GM18909 (cell line): ENCODE measurements around the gene NKX1-1.
"Not testable (repeated sequence)": the region's sequence is repeated elsewhere in the genome, so short reads cannot be mapped to it uniquely, and the experiment has no call there.

Source experiments
- ATAC-seq: cut with Tn5 transposase; IDR thresholded peaks from one replicate; pipeline ENCODE4 v1.9.1; 2021; ENCODE audit warnings: mild to moderate bottlenecking; ENCODE audit not compliant: unreplicated experiment, poor library complexity

Gene NKX1-1

DNA sequence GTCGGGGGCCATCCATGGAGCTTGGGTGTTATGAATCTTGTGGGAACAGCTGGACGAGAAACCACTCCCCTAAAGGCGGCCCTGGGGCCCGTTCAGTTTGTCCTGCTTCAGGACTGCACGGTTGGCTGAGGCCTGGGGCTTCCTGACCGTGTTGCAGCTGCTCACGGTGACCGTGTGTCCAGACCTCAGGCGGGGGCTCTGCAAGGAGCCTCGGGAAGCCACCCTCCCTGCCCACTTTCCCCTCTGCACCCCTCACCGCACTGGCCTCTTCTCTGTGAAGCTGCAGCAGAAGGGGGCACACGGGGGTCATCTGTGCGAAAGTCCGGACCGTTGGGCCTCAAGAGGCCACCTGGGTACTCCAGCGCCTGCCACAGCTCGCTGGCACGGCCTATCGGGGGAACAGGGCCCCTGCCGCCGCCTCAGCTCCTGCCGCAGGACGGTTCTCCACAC, 29.8 kb downstream of the NKX1-1 start:
- ATAC-seq = no peak

- no peak for ATAC-seq
Measured at GRCh38 chr4:1375761-1376322, 30.4 kb downstream of the NKX1-1 start.

GRCh38 chr4:1375051-1375721, 31.1 kb downstream of the NKX1-1 start:
- ATAC-seq = no peak

DNA sequence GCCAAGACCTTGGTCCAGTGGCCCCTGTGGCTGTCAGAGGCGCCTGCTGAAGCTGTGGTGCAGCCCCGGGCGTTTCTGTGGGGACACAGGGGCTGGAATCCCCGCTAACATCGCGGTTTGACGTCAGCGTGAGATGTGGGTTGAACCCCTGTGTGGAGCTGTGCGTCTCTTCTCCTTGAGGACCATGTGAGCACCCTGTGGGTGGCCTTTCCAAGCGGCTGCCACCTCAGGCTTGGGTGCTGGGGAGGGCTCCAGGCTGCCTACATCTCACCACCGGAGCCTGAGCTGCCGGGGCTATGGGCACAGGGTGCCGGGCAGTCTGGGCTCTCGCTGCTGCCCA, 31.6 kb downstream of the NKX1-1 start:
- ATAC-seq = no peak

GRCh38 chr4:1373892-1374705, 32.1 kb downstream of the NKX1-1 start:
- no peak for ATAC-seq

DNA sequence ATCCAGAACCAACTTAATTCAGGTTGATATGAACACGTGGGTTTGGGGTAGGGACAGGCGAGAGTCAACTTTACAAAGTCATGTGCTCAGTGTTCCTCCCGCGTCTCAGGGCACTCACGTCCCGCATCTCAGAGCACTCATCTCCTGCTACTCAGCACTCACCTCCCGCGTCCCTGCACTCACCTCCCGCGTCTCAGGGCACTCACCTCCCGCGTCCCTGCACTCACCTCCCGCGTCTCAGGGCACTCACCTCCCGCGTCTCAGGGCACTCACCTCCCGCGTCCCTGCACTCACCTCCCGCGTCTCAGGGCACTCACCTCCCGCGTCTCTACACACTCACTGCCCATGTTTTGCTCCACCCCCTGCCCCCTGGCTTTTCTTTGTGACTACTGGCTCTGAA, 33.7 kb downstream of the NKX1-1 start:
- not testable (repeated sequence) for ATAC-seq

DNA sequence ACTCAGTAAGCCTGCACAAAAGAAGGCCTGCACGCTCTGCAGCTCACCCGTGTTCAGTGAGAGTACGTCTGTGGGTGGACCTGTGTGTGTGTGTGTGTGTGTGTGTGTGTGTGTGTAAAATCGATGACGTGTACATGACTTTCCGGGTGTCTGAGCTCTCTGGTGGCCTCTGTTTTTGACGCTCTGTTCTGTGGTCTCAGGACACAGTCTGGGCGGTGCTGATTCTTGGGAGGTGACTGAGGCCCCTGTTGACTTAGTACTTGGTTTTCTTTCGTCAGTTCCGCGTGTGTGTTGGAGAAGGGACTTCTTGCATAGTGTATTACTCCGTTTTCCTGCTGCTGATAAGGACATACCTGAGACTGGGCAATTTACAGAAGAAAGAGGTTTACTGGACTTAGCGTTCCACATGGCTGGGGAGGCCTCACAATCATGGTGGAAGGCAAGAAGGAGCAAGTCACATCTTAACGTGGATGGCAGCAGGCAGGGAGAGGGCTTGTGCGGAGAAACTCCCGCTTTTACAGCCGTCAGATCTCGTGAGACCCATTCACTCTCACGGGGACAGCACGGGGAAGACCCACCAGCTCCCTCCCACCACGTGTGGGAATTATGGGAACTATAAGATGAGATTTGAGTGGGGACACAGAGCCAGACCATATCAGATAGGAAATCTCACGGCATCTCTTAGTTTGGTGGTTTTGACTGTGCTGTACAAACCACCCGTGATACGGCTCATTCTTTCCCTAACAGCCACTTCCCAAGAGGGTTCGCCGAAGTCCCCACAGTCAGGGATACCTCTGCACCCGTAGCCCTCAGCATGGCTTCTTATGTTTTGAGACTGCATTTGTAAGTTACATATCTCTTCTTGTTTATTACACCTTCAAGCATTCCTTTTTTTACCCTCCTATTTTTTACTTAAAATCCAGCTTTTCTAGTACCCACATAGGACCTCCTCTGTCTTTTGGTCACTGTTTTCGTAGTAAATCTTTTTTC, 34.8 kb downstream of the NKX1-1 start:
- ATAC-seq = no peak

DNA sequence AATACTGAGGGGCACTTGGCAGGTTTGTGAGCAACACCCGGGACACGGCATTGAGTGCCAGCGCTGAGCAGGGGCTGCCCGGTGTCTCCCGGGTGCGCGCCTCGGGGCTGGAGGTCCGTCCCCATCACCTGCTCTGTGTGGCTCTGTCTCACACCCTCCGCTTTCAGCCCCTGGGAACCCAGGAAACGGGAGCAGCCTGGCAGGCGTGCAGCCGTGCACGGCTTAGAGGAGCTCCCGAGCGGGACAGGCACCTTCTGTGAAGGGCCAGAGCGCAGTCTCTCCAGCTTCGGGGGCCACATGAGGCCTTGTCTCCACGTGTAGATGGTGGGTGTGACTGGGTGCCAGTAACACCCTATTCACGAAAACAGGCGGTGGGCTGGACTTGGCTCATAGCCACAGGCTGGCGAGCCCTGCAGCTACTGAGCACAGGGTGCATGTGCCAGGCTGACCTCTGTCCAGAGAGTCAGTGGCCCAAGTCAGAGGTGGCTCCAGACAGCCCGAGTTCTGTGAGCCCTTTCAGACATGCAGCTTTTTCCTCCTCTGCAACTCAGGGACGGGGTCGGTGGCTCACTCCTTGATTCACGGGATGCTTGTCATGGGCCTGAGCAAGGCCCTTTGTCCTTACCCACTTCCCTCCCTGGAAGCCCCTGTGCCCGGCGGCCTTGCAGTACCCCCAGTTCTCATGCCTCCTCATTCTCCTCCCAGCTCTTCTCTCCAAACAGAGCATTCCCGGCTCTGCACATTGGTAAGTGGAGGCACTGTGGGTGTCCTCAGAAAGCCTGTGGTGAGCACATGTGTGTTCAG, 35.7 kb downstream of the NKX1-1 start:
- no peak for ATAC-seq

DNA sequence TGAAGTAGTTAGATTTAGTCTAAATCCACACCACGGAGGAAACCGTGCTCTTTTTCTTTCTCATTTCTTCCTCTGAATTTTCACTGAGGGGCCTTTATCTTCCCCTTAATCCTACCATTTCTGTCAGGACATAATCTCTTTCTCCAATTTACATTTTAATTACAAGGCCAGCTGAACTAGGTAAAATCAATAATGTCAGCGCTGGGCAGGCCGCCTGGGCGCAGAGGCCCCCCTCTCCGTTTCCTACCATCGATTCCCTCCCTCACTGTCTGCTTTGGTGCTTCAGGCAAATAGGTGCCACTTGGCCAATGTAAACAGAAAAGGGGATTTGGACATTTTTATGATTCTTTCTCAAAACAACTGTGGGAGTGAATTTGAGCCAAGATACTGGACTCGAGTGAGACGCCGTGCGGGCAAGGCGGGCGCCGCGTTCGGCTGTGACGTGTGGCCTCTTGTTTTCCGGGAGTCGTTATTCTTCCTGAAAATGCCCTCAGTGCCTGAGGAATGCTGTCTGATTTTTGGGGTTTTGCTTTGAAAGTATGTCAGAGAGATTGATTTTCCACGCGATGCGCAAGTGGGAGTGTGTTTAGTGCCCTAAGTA, 36.7 kb downstream of the NKX1-1 start:
- ATAC-seq = no peak

DNA sequence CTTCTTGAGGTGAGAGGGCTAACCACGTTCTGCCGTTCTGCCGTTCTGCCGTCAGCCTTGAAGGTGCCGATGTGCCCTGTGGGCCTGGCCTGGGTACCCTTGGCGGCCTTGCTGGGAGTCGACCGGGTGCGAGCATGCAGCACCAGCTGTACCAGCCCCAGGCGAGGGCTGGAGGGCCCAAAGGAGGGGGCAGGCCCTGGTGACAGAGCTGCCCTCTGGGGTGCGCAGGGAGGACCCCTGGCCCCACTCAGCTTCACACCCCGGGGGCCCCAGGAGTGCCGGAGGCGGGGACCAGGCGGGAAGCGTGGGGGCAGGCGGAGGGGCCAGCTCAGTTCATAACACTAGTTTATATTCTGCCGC, 37.2 kb downstream of the NKX1-1 start:
- ATAC-seq = no peak

GRCh38 chr4:1368421-1369090, 37.7 kb downstream of the NKX1-1 start:
- ATAC-seq = no peak

- ATAC-seq = no peak
Measured at GRCh38 chr4:1367936-1368289, 38.3 kb downstream of the NKX1-1 start.

- no peak for ATAC-seq
Measured at GRCh38 chr4:1367230-1367935, 38.9 kb downstream of the NKX1-1 start.

- ATAC-seq = no peak
Measured at GRCh38 chr4:1366371-1367229, 39.6 kb downstream of the NKX1-1 start.

GRCh38 chr4:1365271-1366178, 40.7 kb downstream of the NKX1-1 start:
- ATAC-seq = no peak

DNA sequence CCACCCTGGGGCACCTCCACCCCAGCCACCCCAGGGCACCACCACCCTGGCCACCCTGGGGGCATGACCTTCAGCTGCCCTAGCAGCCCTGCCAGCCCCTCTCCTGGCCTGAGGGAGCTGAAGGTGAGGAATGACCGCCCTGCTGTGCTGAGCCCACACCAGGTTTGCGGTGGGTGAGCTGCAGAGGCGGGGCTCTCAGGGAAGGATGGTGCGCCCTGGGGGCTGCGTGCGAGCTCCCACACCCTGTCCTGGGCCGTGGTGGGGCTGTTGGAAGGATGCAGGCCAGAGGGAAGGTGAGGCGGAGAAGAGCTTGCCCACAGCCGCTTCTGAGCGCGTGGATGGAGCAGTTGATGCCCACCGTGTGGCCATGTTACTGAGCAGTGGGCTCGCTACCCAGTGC, 41.5 kb downstream of the NKX1-1 start:
- ATAC-seq = no peak
